Adrenal gland (tissue), 5 donors: ENCODE measurements around the gene SOCS3.

Experiments
- CTCF ChIP-seq, 6 experiments: fragments of 450-650 bp in 4 of 6; fragments of 200-600 bp in 2 of 6; sonication (generic) in 1 of 6; IDR thresholded peaks; 1 replicate in 5 of 6; 2 replicates in 1 of 6; pipeline versions ENCODE4 v1.5.1 to v1.8.0; 2016 to 2021; ENCODE audit warnings: antibody characterized with exemption in 6 of 6, mild to moderate bottlenecking in 2 of 6, moderate library complexity in 1 of 6
- POLR2A ChIP-seq, 2 donors: fragments of 450-650 bp; IDR thresholded peaks; one replicate each; pipeline ENCODE4 v1.6.1; 2017; ENCODE audit warnings: antibody characterized with exemption in 2 of 2, mild to moderate bottlenecking in 2 of 2, moderate library complexity in 1 of 2
- donor health status: DM: no; HTN: no; CAD: no.

GRCh38 chr17:78351449-78352006 is 8.3 kb downstream of the SOCS3 start:
- TF ChIP-seq CTCF (IDR thresholded peaks at IDR 0.05), result peak in 2 of 6 experiments; percentile 6 to 9
- TF ChIP-seq POLR2A (IDR thresholded peaks at IDR 0.05), result peak in 1 of 2 donors; percentile 23
